GM10266 (cell line): ENCODE measurements around the gene CASZ1.

ENCODE experiments used
- DNase-seq: peaks from one replicate; pipeline ENCODE4 v3.0.0; 2012; ENCODE audit errors: extremely low spot score
- TF ChIP-seq, protein P1 (sequence below): IDR thresholded peaks from 2 replicates; pipeline ENCODE4 v1.5.1; 2012; ENCODE audit warnings: mild to moderate bottlenecking, low read depth; ENCODE audit not compliant: control insufficient read depth, insufficient read depth; ENCODE audit errors: missing control alignments

Gene CASZ1

GRCh38 chr1:10793129-10793651 lies 3.3 kb downstream of the CASZ1 start:
- no peak for DNase-seq
- TF ChIP-seq, protein P1, sequence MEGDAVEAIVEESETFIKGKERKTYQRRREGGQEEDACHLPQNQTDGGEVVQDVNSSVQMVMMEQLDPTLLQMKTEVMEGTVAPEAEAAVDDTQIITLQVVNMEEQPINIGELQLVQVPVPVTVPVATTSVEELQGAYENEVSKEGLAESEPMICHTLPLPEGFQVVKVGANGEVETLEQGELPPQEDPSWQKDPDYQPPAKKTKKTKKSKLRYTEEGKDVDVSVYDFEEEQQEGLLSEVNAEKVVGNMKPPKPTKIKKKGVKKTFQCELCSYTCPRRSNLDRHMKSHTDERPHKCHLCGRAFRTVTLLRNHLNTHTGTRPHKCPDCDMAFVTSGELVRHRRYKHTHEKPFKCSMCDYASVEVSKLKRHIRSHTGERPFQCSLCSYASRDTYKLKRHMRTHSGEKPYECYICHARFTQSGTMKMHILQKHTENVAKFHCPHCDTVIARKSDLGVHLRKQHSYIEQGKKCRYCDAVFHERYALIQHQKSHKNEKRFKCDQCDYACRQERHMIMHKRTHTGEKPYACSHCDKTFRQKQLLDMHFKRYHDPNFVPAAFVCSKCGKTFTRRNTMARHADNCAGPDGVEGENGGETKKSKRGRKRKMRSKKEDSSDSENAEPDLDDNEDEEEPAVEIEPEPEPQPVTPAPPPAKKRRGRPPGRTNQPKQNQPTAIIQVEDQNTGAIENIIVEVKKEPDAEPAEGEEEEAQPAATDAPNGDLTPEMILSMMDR, result no peak

- TF ChIP-seq, protein P1, result no peak
- DNase-seq, result no peak
Observed at GRCh38 chr1:10791105-10791951, 5.1 kb downstream of the CASZ1 start.

DNA sequence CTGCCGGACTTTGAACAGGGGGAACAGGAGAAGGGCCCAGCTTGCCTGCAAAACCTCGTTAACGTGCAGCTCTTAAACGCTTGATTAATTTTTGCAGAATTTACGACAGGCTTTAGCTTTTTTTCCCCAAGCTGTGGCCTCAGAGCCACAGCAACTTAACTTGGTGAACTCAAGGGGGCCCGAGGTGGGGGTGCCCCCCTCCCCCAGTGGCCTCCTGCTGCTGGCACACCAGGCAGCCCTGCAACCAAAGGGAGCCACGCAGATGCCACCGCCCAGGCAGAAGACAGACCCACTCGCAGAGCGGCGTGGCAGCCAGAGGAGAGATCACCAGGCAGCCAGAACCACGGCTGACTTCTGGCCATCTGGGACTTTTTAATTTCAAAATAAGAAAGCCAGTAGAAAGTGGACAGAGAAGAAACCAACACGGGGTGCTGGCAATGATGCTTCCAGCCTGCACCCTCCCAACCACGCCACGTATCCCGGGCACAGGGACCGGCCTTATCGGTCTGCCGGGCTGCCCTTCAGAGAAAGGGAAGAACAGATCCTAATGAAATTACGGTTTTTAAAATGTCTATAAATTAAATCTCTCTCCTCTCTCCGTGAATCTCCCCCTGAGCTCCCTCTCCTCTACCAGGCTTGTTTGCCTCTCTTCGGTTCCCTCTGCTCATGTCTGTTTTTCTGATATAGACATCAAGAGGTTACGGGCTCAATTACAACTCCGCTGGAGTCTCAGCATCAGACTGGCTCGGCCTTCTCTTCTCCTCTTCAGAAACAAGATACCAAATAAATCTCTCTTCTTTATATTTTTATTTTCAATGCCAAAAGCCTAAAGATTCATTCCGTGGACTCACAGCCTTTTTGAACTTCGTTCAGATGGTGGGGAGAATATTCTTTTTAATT lies 6.4 kb downstream of the CASZ1 start:
- DNase-seq, result no peak
- TF ChIP-seq, protein P1, result no peak

DNA sequence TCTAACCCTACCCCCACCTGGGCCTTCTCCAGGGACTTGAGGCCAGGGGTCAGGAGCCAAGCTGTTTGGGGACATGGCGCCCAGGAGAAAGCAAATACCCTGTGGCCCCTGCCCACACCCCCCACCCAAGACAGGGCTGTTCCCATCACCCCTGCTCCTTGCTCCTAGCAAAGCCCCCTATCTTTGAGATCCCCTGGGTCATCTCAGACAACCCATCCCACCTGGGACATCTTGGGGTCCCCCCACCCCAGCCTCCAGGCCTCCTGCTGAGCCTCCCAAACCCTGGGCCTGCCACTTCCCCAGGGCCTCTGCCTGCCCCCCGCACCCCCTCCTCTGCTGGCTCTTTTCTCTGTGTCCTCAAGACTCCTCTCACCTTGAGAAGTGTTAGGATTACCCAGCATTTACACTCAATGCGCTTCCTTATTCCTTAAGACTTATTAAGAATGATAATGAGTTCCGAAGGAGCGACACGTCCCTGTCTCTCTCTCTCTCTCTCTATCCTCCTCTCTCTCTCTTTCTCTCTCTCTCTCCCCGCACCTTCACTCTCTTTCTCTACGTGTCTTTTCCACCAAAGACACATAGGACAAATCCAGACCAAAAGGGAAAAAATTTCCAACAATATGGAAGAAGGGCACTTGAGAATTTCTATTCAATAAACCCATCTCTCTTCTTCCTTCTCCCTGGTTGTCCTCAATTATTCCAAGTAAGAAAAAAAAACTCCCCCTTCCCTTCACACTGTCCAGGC lies 7.2 kb downstream of the CASZ1 start:
- TF ChIP-seq, protein P1, result no peak
- no peak for DNase-seq

DNA sequence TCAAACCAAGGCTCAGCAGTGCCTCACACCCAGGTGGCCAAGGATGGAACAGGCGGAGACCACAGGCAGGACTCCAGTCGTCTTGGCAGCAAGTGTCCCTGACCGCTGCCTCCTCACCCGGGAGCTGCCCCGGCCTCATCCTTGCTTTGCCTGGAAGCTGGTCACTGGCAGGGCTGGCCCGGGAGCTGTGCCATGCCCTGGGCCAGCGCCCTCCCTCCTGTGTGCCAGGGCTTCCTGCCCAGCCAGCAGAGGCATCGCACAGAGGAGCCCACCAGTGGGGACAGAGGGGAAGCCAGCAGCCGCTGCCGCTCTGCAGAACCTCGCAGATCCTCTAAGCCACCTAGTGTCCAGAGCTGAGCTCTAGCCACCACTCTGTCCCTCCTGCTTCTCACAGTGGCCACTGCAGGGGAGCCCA lies 7.8 kb downstream of the CASZ1 start:
- TF ChIP-seq, protein P1, result peak; percentile 30
- DNase-seq, result no peak

GRCh38 chr1:10787286-10787685 lies 9.2 kb downstream of the CASZ1 start:
- TF ChIP-seq, protein P1, result no peak

More at GRCh38 chr1:10787286-10787685, 9.2 kb downstream of the CASZ1 start:
- DNase-seq, result no peak
